ENCODE measurements around the gene VWCE.
"Not testable (repeated sequence)": the region's sequence is repeated elsewhere in the genome, so short reads cannot be mapped to it uniquely, and the experiment has no call there.

DNA sequence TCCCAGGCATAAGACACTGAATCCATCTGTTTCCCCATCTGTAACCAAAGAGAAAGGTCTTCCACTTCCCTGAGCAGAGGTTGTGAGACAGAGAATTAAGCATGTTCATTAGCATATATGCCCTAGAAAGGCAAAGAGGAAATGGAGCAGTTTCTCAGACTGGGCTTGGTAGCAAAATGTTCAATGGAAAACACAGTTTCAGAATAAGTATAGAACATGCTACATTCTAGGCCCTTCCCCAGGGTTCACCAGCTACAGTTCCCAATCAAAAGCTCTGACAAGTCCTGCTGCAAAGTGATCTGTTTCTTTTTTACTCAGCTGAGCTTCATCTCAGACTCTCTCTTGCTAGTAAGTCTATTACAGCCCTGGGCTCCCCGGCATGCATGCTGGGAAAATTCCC is 42.8 kb downstream of the VWCE start:
- TF ChIP-seq POLR2AphosphoS5, POLR2A (IDR thresholded peaks at IDR 0.05; ENCODE audit: low read depth, low read length): not testable (repeated sequence)
